HL-60 (cell line): Measurements from ENCODE around the gene NAV2.

Experiments used
- DNase-seq, 2 experiments: peaks; one replicate each; pipeline ENCODE4 v3.0.0-alpha.2; 2010 to 2020; ENCODE audit warnings: low read depth in 1 of 2, low spot score in 1 of 2
- H3K27ac ChIP-seq: fragments of 250-450 bp; sonication (Bioruptor Pico); replicated peaks from 2 replicates; pipeline ENCODE4 v1.5.1; 2020; ENCODE audit warnings: mild to moderate bottlenecking, moderate library complexity
- H3K27me3 ChIP-seq: fragments of 250-450 bp; sonication (Bioruptor Pico); 2 replicates; pipeline ENCODE4 v1.5.1; 2021; ENCODE audit warnings: mild to moderate bottlenecking, moderate library complexity; ENCODE audit not compliant: insufficient read depth, poor library complexity, severe bottlenecking
- H3K4me3 ChIP-seq: replicated peaks from 2 replicates; pipeline ENCODE4 v1.5.1; 2011; ENCODE audit warnings: mild to moderate bottlenecking, control low read depth, low read length; ENCODE audit not compliant: insufficient read depth
- CTCF ChIP-seq: IDR thresholded peaks from one replicate; pipeline ENCODE4 v1.5.1; 2011; ENCODE audit warnings: low read length, control low read depth, inconsistent platforms; ENCODE audit not compliant: insufficient read depth
- GABPA ChIP-seq: IDR thresholded peaks from 2 replicates; pipeline ENCODE4 v1.6.1; 2012; ENCODE audit warnings: low read depth
- POLR2AphosphoS5 ChIP-seq: IDR thresholded peaks from 2 replicates; pipeline ENCODE4 v1.6.1; 2012; ENCODE audit warnings: low read depth
- REST ChIP-seq: IDR thresholded peaks from 2 replicates; pipeline ENCODE4 v1.6.1; 2012; ENCODE audit warnings: low read depth; ENCODE audit not compliant: insufficient replicate concordance
- SPI1 ChIP-seq: IDR thresholded peaks from 2 replicates; pipeline ENCODE4 v1.6.1; 2012; ENCODE audit warnings: low read depth, mild to moderate bottlenecking, borderline replicate concordance

Gene NAV2

GRCh38 chr11:19970944-19971343, 258.3 kb downstream of the NAV2 start:
- no peak for TF ChIP-seq GABPA
- no peak for TF ChIP-seq POLR2AphosphoS5
- no peak for TF ChIP-seq CTCF
- no peak for TF ChIP-seq SPI1
- no peak for TF ChIP-seq REST
- no peaks in the 10 kb centered on the region for H3K27me3 ChIP-seq
- DNase-seq = no peak
- no peak overlapping the region for H3K4me3 ChIP-seq
- no peak overlapping the region for H3K27ac ChIP-seq

GRCh38 chr11:19972091-19972490, 259.5 kb downstream of the NAV2 start:
- Histone ChIP-seq H3K27me3 (no peaks in the 10 kb centered on the region), H3K4me3 (no peak overlapping the region), H3K27ac (no peak overlapping the region)
- TF ChIP-seq CTCF = no peak
- no peak for TF ChIP-seq POLR2AphosphoS5
- TF ChIP-seq GABPA = no peak
- TF ChIP-seq SPI1 = no peak
- no peak for TF ChIP-seq REST
- DNase-seq = no peak

GRCh38 chr11:19972651-19973050, 260.0 kb downstream of the NAV2 start:
- Histone ChIP-seq H3K4me3 (no peak overlapping the region), H3K27me3 (no peaks in the 10 kb centered on the region), H3K27ac (no peak overlapping the region)
- TF ChIP-seq SPI1 = no peak
- TF ChIP-seq POLR2AphosphoS5 = no peak
- no peak for TF ChIP-seq REST
- no peak for TF ChIP-seq GABPA
- no peak for TF ChIP-seq CTCF
- DNase-seq = no peak
